ENCODE data around the gene SLC35B3.
A peak's percentile ranks its signal among the peaks of the same experiment; 100 is the strongest.
"Not testable (repeated sequence)": the region's sequence is repeated elsewhere in the genome, so short reads cannot be mapped to it uniquely, and the experiment has no call there.

The SLC35B3 gene

GRCh38 chr6:8435093-8435844 lies at the start of gene SLC35B3:
Gene SLC35B3 (minus strand): TSS chr6:8435545.
- DNase-seq (ENCODE audit: low read depth in 2 of 2), result peak; percentile 95 to 98

- no peak for DNase-seq (ENCODE audit: low read depth in 2 of 2)
Measured at GRCh38 chr6:8483650-8484049, 48.3 kb upstream of the SLC35B3 start.

GRCh38 chr6:8481727-8482126 lies 46.4 kb upstream of the SLC35B3 start:
- no peak for DNase-seq (ENCODE audit: low read depth in 2 of 2)

GRCh38 chr6:8478418-8478817 lies 43.1 kb upstream of the SLC35B3 start:
- no peak for DNase-seq (ENCODE audit: low read depth in 2 of 2)

- DNase-seq (ENCODE audit: low read depth in 2 of 2), result no peak
Measured at GRCh38 chr6:8476656-8477055, 41.3 kb upstream of the SLC35B3 start.

GRCh38 chr6:8468552-8469356 lies 33.4 kb upstream of the SLC35B3 start:
- no peak for DNase-seq (ENCODE audit: low read depth in 2 of 2)

- no peak for DNase-seq (ENCODE audit: low read depth in 2 of 2)
Measured at GRCh38 chr6:8462694-8463093, 27.3 kb upstream of the SLC35B3 start.

GRCh38 chr6:8462169-8462568 lies 26.8 kb upstream of the SLC35B3 start:
- no peak for DNase-seq (ENCODE audit: low read depth in 2 of 2)

- DNase-seq (ENCODE audit: low read depth in 2 of 2), result no peak
Measured at GRCh38 chr6:8446391-8446790, 11.0 kb upstream of the SLC35B3 start.

GRCh38 chr6:8445930-8446329 lies 10.6 kb upstream of the SLC35B3 start:
- DNase-seq (ENCODE audit: low read depth in 2 of 2), result not testable (repeated sequence)

GRCh38 chr6:8442150-8442549 lies 6.8 kb upstream of the SLC35B3 start:
- no peak for DNase-seq (ENCODE audit: low read depth in 2 of 2)

GRCh38 chr6:8441452-8441851 lies 6.1 kb upstream of the SLC35B3 start:
- no peak for DNase-seq (ENCODE audit: low read depth in 2 of 2)

- no peak for DNase-seq (ENCODE audit: low read depth in 2 of 2)
Measured at GRCh38 chr6:8439601-8440268, 4.4 kb upstream of the SLC35B3 start.

- DNase-seq (ENCODE audit: low read depth in 2 of 2), result no peak
Measured at GRCh38 chr6:8437813-8438212, 2.5 kb upstream of the SLC35B3 start.

GRCh38 chr6:8436966-8437365 lies 1.6 kb upstream of the SLC35B3 start:
- no peak for DNase-seq (ENCODE audit: low read depth in 2 of 2)

GRCh38 chr6:8435845-8436168 lies 462 bp upstream of the SLC35B3 start:
- DNase-seq (ENCODE audit: low read depth in 2 of 2), result no peak

GRCh38 chr6:8434727-8435092 lies 635 bp downstream of the SLC35B3 start:
- no peak for DNase-seq (ENCODE audit: low read depth in 2 of 2)

GRCh38 chr6:8432614-8433013 lies 2.7 kb downstream of the SLC35B3 start:
- no peak for DNase-seq (ENCODE audit: low read depth in 2 of 2)

- no peak for DNase-seq (ENCODE audit: low read depth in 2 of 2)
Measured at GRCh38 chr6:8429821-8430220, 5.5 kb downstream of the SLC35B3 start.

GRCh38 chr6:8426544-8426943 lies 8.8 kb downstream of the SLC35B3 start:
- not testable (repeated sequence) for DNase-seq (ENCODE audit: low read depth in 2 of 2)

GRCh38 chr6:8420031-8420588 lies 15.2 kb downstream of the SLC35B3 start:
- DNase-seq (ENCODE audit: low read depth in 2 of 2), result no peak

- no peak for DNase-seq (ENCODE audit: low read depth in 2 of 2)
Measured at GRCh38 chr6:8415913-8416312, 19.4 kb downstream of the SLC35B3 start.

All from stimulated activated CD8-positive, alpha-beta memory T cell treated with anti-CD3 and anti-CD28 coated beads, Interleukin-7, amount 100 ng/mL, for 4 hours (primary cell).